ENCODE data around the gene FAM76A.

The FAM76A gene

DNA sequence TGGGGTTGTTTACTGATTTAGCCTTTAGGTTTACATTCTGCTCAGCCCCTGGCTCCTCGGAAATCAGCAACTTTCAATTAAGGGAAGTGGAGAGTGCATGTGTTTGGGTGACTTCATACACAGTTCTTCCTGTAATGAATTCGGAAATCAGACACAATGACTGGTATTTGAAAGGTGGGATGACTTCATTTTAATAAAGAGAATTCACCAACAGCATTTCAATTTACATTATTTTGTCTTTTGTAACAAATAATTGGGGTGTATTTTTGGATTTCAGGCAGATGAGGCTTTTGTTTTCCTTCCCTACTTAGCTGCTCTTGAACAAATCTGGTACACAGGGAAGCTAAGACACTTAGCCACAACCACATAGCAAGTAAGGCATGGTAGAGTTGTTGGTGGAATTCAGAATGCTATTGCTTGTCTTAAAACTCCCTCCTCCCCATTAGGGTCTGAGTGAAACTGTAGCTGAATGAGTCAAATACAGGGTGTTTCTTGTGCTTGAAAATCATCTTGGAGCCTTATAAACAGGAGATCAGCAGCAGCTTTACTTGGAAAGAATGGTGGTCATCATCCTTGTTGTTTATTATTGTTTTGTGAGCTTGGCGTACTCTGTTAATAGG, 48.2 kb downstream of the FAM76A start:
- TF ChIP-seq EP300 (IDR thresholded peaks at IDR 0.05; ENCODE audit: borderline replicate concordance): no peak
- TF ChIP-seq TEAD4 (IDR thresholded peaks at IDR 0.05): no peak
- no peak for TF ChIP-seq ZBTB7A (IDR thresholded peaks at IDR 0.05; ENCODE audit: low read depth)
- TF ChIP-seq, protein P1, sequence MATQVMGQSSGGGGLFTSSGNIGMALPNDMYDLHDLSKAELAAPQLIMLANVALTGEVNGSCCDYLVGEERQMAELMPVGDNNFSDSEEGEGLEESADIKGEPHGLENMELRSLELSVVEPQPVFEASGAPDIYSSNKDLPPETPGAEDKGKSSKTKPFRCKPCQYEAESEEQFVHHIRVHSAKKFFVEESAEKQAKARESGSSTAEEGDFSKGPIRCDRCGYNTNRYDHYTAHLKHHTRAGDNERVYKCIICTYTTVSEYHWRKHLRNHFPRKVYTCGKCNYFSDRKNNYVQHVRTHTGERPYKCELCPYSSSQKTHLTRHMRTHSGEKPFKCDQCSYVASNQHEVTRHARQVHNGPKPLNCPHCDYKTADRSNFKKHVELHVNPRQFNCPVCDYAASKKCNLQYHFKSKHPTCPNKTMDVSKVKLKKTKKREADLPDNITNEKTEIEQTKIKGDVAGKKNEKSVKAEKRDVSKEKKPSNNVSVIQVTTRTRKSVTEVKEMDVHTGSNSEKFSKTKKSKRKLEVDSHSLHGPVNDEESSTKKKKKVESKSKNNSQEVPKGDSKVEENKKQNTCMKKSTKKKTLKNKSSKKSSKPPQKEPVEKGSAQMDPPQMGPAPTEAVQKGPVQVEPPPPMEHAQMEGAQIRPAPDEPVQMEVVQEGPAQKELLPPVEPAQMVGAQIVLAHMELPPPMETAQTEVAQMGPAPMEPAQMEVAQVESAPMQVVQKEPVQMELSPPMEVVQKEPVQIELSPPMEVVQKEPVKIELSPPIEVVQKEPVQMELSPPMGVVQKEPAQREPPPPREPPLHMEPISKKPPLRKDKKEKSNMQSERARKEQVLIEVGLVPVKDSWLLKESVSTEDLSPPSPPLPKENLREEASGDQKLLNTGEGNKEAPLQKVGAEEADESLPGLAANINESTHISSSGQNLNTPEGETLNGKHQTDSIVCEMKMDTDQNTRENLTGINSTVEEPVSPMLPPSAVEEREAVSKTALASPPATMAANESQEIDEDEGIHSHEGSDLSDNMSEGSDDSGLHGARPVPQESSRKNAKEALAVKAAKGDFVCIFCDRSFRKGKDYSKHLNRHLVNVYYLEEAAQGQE (IDR thresholded peaks at IDR 0.05; ENCODE audit: low read depth): no peak

DNA sequence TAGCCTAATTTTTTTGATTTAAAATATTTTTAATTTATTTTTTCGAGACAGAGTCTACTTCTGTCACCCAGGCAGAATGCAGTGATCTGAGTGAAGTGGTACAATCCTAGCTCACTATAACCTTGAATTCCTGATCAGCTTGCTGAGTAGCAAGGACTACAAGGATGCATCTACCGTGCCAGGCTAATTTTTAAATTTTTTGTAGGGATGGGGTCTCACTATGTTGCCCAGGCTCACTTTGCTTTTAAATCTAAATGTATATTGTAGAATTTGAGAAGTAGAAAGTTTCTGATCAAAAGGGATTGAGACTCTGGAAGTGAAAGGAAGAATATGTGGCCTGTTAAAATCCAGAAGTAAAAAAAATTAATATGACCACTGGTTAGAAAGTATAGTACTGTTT, 48.9 kb downstream of the FAM76A start:
- TF ChIP-seq TCF12 (IDR thresholded peaks at IDR 0.05; ENCODE audit: low read depth): no peak
- no peak for TF ChIP-seq FOXM1 (IDR thresholded peaks at IDR 0.05; ENCODE audit: borderline replicate concordance, low read depth)
- no peak for TF ChIP-seq TAF1 (IDR thresholded peaks at IDR 0.05; ENCODE audit: low read depth)
- TF ChIP-seq, protein P2, sequence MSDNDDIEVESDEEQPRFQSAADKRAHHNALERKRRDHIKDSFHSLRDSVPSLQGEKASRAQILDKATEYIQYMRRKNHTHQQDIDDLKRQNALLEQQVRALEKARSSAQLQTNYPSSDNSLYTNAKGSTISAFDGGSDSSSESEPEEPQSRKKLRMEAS (IDR thresholded peaks at IDR 0.05): no peak
- TF ChIP-seq, protein P1 (IDR thresholded peaks at IDR 0.05; ENCODE audit: low read depth): no peak
- no peak for TF ChIP-seq TEAD4 (IDR thresholded peaks at IDR 0.05)
- no peak for TF ChIP-seq EP300 (IDR thresholded peaks at IDR 0.05; ENCODE audit: borderline replicate concordance)
- no peak for TF ChIP-seq RAD21 (IDR thresholded peaks at IDR 0.05; ENCODE audit: low read depth)
- TF ChIP-seq, protein P3, sequence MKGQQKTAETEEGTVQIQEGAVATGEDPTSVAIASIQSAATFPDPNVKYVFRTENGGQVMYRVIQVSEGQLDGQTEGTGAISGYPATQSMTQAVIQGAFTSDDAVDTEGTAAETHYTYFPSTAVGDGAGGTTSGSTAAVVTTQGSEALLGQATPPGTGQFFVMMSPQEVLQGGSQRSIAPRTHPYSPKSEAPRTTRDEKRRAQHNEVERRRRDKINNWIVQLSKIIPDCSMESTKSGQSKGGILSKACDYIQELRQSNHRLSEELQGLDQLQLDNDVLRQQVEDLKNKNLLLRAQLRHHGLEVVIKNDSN (IDR thresholded peaks at IDR 0.05): no peak
- no peak for TF ChIP-seq ZBTB7A (IDR thresholded peaks at IDR 0.05; ENCODE audit: low read depth)
- no peak for TF ChIP-seq CEBPB (IDR thresholded peaks at IDR 0.05)

DNA sequence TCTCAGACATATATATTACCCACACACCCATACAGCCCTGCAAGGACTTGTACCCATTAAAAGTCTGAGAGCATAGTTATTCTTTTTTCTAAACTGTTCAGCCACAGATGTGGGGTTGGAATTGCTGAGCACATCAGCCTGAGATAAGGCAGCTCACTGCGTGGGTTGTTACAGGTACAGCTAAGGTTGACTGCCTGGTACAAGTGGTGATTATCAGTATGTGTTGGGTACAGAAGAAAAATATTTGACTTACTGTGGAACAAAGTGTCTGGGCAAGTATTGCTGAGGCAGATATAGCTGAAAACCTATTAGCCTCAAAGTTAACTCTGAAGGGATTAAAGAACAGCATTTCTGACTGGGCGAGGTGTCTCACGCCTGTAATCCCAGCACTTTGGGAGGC, 52.3 kb downstream of the FAM76A start:
- TF ChIP-seq EGR1 (IDR thresholded peaks at IDR 0.05) (no peak), FOXM1 (IDR thresholded peaks at IDR 0.05; ENCODE audit: borderline replicate concordance, low read depth) (no peak), YY1 (IDR thresholded peaks at IDR 0.05; ENCODE audit: low read depth) (no peak), TAF1 (IDR thresholded peaks at IDR 0.05; ENCODE audit: low read depth) (no peak), TEAD4 (IDR thresholded peaks at IDR 0.05) (no peak), RAD21 (IDR thresholded peaks at IDR 0.05; ENCODE audit: low read depth) (no peak), CEBPB (IDR thresholded peaks at IDR 0.05) (no peak), CREB1 (IDR thresholded peaks at IDR 0.05; ENCODE audit: low read depth) (no peak)
- TF ChIP-seq, protein P3 (IDR thresholded peaks at IDR 0.05): no peak
- TF ChIP-seq, protein P2 (IDR thresholded peaks at IDR 0.05): no peak
- TF ChIP-seq, protein P1 (IDR thresholded peaks at IDR 0.05; ENCODE audit: low read depth): no peak

DNA sequence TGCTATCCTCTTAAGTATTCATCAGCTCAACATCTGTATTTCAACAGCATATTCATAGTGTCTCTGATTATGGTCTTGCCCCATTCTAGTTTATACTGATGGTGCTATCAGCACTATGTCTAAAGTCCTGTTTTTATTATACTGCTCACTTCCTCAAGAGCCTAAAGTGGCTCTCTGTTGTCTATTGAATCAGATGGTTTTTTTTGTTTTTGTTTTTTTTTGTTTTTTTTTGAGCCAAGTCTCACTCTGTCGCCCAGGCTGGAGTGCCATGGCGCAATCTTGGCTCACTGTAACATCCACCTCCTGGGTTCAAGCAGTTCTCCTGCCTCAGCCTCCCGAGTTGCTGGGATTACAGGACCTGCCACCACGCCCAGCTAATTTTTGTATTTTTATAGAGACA, 53.4 kb downstream of the FAM76A start:
- TF ChIP-seq TEAD4 (IDR thresholded peaks at IDR 0.05) (no peak), CREB1 (IDR thresholded peaks at IDR 0.05; ENCODE audit: low read depth) (no peak), YY1 (IDR thresholded peaks at IDR 0.05; ENCODE audit: low read depth) (no peak), FOXM1 (IDR thresholded peaks at IDR 0.05; ENCODE audit: borderline replicate concordance, low read depth) (no peak), CEBPB (IDR thresholded peaks at IDR 0.05) (no peak), EP300 (IDR thresholded peaks at IDR 0.05; ENCODE audit: borderline replicate concordance) (no peak), RAD21 (IDR thresholded peaks at IDR 0.05; ENCODE audit: low read depth) (no peak), ZBTB7A (IDR thresholded peaks at IDR 0.05; ENCODE audit: low read depth) (no peak), TCF12 (IDR thresholded peaks at IDR 0.05; ENCODE audit: low read depth) (no peak), NFIC (IDR thresholded peaks at IDR 0.05) (no peak), TAF1 (IDR thresholded peaks at IDR 0.05; ENCODE audit: low read depth) (no peak), EGR1 (IDR thresholded peaks at IDR 0.05) (no peak)
- TF ChIP-seq, protein P3 (IDR thresholded peaks at IDR 0.05): no peak
- TF ChIP-seq, protein P1 (IDR thresholded peaks at IDR 0.05; ENCODE audit: low read depth): no peak
- TF ChIP-seq, protein P2 (IDR thresholded peaks at IDR 0.05): no peak
